H1 (cell line): ENCODE measurements around the gene PPP3R2. TPM values are rescaled to one million over a fixed set of nuclear protein-coding genes. Genes with fewer than 3 reads are reported as not detected.

ENCODE experiments used
- CTCF ChIA-PET: fragments of 300-600 bp; sonication (Branson Sonifier 250); formaldehyde crosslinking; loops from one replicate; lab custom pipeline; 2021; ENCODE audit not compliant: partially characterized antibody; lab: Charles Lee
- POLR2A ChIA-PET: fragments of 300-600 bp; sonication (Branson Sonifier 250); formaldehyde crosslinking; loops from one replicate; lab custom pipeline; 2021; ENCODE audit warnings: inconsistent platforms; ENCODE audit not compliant: partially characterized antibody; lab: Charles Lee
- DNase-seq, 2 experiments: peaks; one replicate each; pipeline versions ENCODE4 v3.0.0 to v3.0.0-alpha.2; 2010 to 2022; ENCODE audit warnings: low spot score in 2 of 2, low read depth in 1 of 2, mixed read lengths in 1 of 2
- FAIRE-seq: peaks from 2 replicates; lab custom pipeline; 2011; peaks lifted over from hg19 to GRCh38; lab: Jason Lieb, UNC
- H2AFZ ChIP-seq: 2 replicates; pipeline ENCODE4 v1.8.1; 2012; ENCODE audit warnings: low read length, inconsistent platforms
- H2AK5ac ChIP-seq: 2 replicates; pipeline ENCODE4 v1.6.1; 2013; ENCODE audit warnings: low read depth, low read length
- H2BK120ac ChIP-seq: replicated peaks from 2 replicates; pipeline ENCODE3; 2013; ENCODE audit warnings: low read depth, low read length, inconsistent platforms
- H2BK12ac ChIP-seq: 2 replicates; pipeline ENCODE4 v1.6.1; 2013; ENCODE audit warnings: low read depth, low read length
- H2BK15ac ChIP-seq: 2 replicates; pipeline ENCODE4 v1.6.1; 2013; ENCODE audit warnings: low read length
- H2BK20ac ChIP-seq: 2 replicates; pipeline ENCODE4 v1.6.1; 2013; ENCODE audit warnings: low read length
- H2BK5ac ChIP-seq: 2 replicates; pipeline ENCODE4 v1.6.1; 2013; ENCODE audit warnings: low read depth, low read length
- H3K14ac ChIP-seq: 2 replicates; pipeline ENCODE4 v1.6.1; 2013; ENCODE audit warnings: inconsistent platforms; ENCODE audit not compliant: insufficient read length
- H3K18ac ChIP-seq: 2 replicates; pipeline ENCODE4 v1.6.1; 2013; ENCODE audit warnings: low read length; ENCODE audit errors: extremely low read depth
- H3K23ac ChIP-seq: 2 replicates; pipeline ENCODE4 v1.6.1; 2013; ENCODE audit warnings: inconsistent platforms; ENCODE audit not compliant: insufficient read length
- H3K23me2 ChIP-seq: 2 replicates; pipeline ENCODE4 v1.6.1; 2013; ENCODE audit warnings: low read depth, low read length
- H3K27ac ChIP-seq: 2 replicates; pipeline ENCODE4 v1.6.1; 2011; ENCODE audit warnings: low read depth, low read length, inconsistent platforms
- H3K27me3 ChIP-seq, 4 experiments: replicated peaks in 1 of 4; 1 replicate in 1 of 4; 2 replicates in 3 of 4; pipeline versions ENCODE4 v1.6.1 to v1.8.1; 2011 to 2013; ENCODE audit warnings: low read length in 3 of 4, mild to moderate bottlenecking in 3 of 4, inconsistent platforms in 2 of 4, mixed read lengths in 2 of 4, moderate library complexity in 1 of 4; ENCODE audit not compliant: control insufficient read depth in 3 of 4, insufficient read depth in 3 of 4; ENCODE audit errors: extremely low read depth in 1 of 4
- H3K36me3 ChIP-seq, 4 experiments: 2 replicates each; pipeline versions ENCODE4 v1.6.1 to v1.8.1; 2011 to 2013; ENCODE audit warnings: mild to moderate bottlenecking in 4 of 4, low read length in 3 of 4, moderate library complexity in 2 of 4, control low read depth in 1 of 4, inconsistent platforms in 1 of 4; ENCODE audit not compliant: insufficient read depth in 4 of 4, control insufficient read depth in 2 of 4
- H3K4ac ChIP-seq: replicated peaks from 2 replicates; pipeline ENCODE3; 2013; ENCODE audit warnings: low read length, low read depth, mixed read lengths, inconsistent platforms; ENCODE audit not compliant: insufficient read length
- H3K4me1 ChIP-seq, 4 experiments: replicated peaks in 1 of 4; 1 replicate in 1 of 4; 2 replicates in 3 of 4; pipeline versions ENCODE4 v1.6.1 to v1.8.1; 2011 to 2013; ENCODE audit warnings: low read length in 3 of 4, inconsistent platforms in 2 of 4, mixed read lengths in 1 of 4; ENCODE audit not compliant: insufficient read depth in 4 of 4, control insufficient read depth in 3 of 4
- H3K4me2 ChIP-seq, 2 experiments: 2 replicates each; pipeline versions ENCODE4 v1.6.1 to v1.8.1; 2011 to 2013; ENCODE audit warnings: low read depth in 2 of 2, low read length in 2 of 2, control low read depth in 1 of 2, inconsistent platforms in 1 of 2, mild to moderate bottlenecking in 1 of 2; ENCODE audit not compliant: insufficient read depth in 1 of 2
- H3K4me3 ChIP-seq, 4 experiments: fragments of 200-600, 300-600 bp in 1 of 4; sonication (generic), shearing (Covaris generic), sonication (Bioruptor Twin) in 1 of 4; 2 replicates each; pipeline versions ENCODE4 v1.5.1 to v1.8.1; 2011 to 2016; ENCODE audit warnings: low read length in 4 of 4, low read depth in 3 of 4, control low read depth in 2 of 4, inconsistent platforms in 2 of 4, mild to moderate bottlenecking in 2 of 4, mixed read lengths in 1 of 4, moderate library complexity in 1 of 4; ENCODE audit not compliant: insufficient read depth in 2 of 4; ENCODE audit errors: extremely low read depth in 1 of 4
- H3K56ac ChIP-seq: replicated peaks from 2 replicates; pipeline ENCODE3; 2013; ENCODE audit warnings: low read depth, mild to moderate bottlenecking, mixed read lengths, low read length, inconsistent platforms; ENCODE audit not compliant: insufficient read length
- H3K79me1 ChIP-seq: 2 replicates; pipeline ENCODE4 v1.6.1; 2013; ENCODE audit warnings: low read depth, low read length, control low read depth
- H3K79me2 ChIP-seq, 2 experiments: 2 replicates each; pipeline versions ENCODE4 v1.6.1 to v1.8.1; 2012 to 2013; ENCODE audit warnings: low read length in 2 of 2, mild to moderate bottlenecking in 2 of 2, inconsistent platforms in 1 of 2; ENCODE audit not compliant: insufficient read depth in 2 of 2, control insufficient read depth in 1 of 2
- H3K9ac ChIP-seq, 4 experiments: replicated peaks in 1 of 4; 1 replicate in 1 of 4; 2 replicates in 3 of 4; pipeline versions ENCODE4 v1.6.1 to v1.8.1; 2011 to 2013; ENCODE audit warnings: low read depth in 3 of 4, low read length in 3 of 4, control low read depth in 2 of 4, mild to moderate bottlenecking in 2 of 4, moderate library complexity in 2 of 4, inconsistent platforms in 1 of 4; ENCODE audit errors: extremely low read depth in 1 of 4
- H3K9me3 ChIP-seq, 2 experiments: 2 replicates each; pipeline versions ENCODE4 v1.6.1 to v1.8.1; 2012 to 2013; ENCODE audit warnings: mild to moderate bottlenecking in 2 of 2, moderate library complexity in 2 of 2, control low read depth in 1 of 2, inconsistent platforms in 1 of 2, low read depth in 1 of 2, low read length in 1 of 2, mixed read lengths in 1 of 2; ENCODE audit not compliant: insufficient read depth in 2 of 2
- H4K20me1 ChIP-seq, 2 experiments: replicated peaks in 1 of 2; 2 replicates each; pipeline versions ENCODE3 to v1.8.1; 2011 to 2013; ENCODE audit warnings: inconsistent platforms in 2 of 2, low read length in 2 of 2, mild to moderate bottlenecking in 1 of 2; ENCODE audit not compliant: insufficient read depth in 2 of 2, control insufficient read depth in 1 of 2
- H4K5ac ChIP-seq: 2 replicates; pipeline ENCODE4 v1.6.1; 2013; ENCODE audit warnings: low read length, low read depth, mixed read lengths, inconsistent platforms; ENCODE audit not compliant: insufficient read length
- H4K8ac ChIP-seq: 2 replicates; pipeline ENCODE4 v1.8.0; 2013; ENCODE audit warnings: mild to moderate bottlenecking, moderate library complexity, low read length, inconsistent platforms; ENCODE audit not compliant: insufficient read depth; ENCODE audit errors: extremely low read depth
- H4K91ac ChIP-seq: replicated peaks from 2 replicates; pipeline ENCODE3; 2013; ENCODE audit warnings: low read length, mixed read lengths, inconsistent platforms; ENCODE audit not compliant: insufficient read length
- JUN ChIP-seq: IDR thresholded peaks from 2 replicates; pipeline ENCODE4 v1.6.1; 2011; ENCODE audit warnings: low read depth, mild to moderate bottlenecking, improper control_type of control experiment, low read length
- SIRT6 ChIP-seq: IDR thresholded peaks from one replicate; pipeline ENCODE4 v1.7.1; 2012; ENCODE audit warnings: low read length, inconsistent platforms
- WGBS, 2 experiments: shearing (Covaris generic) in 1 of 2; methylation state at CpG; one replicate each; pipeline versions ENCODE4 v1.1.6 to v1.1.7; 2013 to 2015; ENCODE audit warnings: low lambda C conversion rate in 2 of 2, mixed read lengths in 2 of 2, inconsistent platforms in 1 of 2, low coverage in 1 of 2, missing lambda C conversion rate in 1 of 2; ENCODE audit not compliant: insufficient replicate concordance in 2 of 2, insufficient coverage in 1 of 2, insufficient read length in 1 of 2; ENCODE audit errors: extremely low coverage in 1 of 2, missing lambda C conversion rate in 1 of 2; 5-methylcytosine and 5-hydroxymethylcytosine counted together
- polyA plus RNA-seq, 7 experiments: library from polyadenylated mRNA; depleted of rRNA in 3 of 7; stranded (reverse) in 5 of 7; unstranded in 2 of 7; fragments of >200 nt in 5 of 7; fragments of 200-250 nt in 2 of 7; gene quantifications; 1 replicate in 5 of 7; 2 replicates in 1 of 7; 4 replicates in 1 of 7; pipeline versions ENCODE4 v1.2.1 to v1.2.3, GENCODE V29; 2011 to 2013; ENCODE audit warnings: missing spikeins in 2 of 7, mixed read lengths in 2 of 7
- total RNA-seq: library from RNA; stranded (reverse); fragmentation: NEBNext Ultra II Directional; extraction: Animal tissue kit (Norgen Biotek cat#: 25700); gene quantifications from 2 replicates; pipeline ENCODE4 v1.2.1, GENCODE V29; 2021

PPP3R2 gene
- total and polyA plus RNA-seq, 2 of the 8 experiments (the other 6 are each of a cell fraction or from before 2014, with no cell fraction given), result not detected

DNA sequence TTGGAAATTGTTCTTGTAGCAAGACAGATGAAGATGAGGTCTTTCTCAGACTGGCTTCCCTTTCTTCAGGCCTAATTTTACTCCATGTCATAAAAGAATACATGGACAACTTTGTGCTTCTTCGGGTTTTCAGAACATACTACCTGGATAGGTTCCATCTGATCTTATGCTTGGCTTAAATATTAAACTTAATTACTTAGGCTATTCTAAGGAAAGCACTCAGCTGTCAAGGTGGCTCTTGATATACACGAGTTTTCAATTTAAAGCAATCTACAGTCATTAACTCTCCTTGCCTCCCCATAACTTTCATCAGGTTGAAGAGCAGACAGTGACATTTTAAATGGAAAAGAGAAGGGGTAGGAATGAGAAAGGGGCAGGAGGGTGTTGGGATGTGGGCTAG, 9.5 kb upstream of the PPP3R2 start:
- Histone ChIP-seq H2BK12ac (no peak overlapping the region), H3K36me3 (no peaks in the 10 kb centered on the region), H4K20me1 (no peaks in the 10 kb centered on the region), H3K23me2 (no peaks in the 10 kb centered on the region), H3K23ac (no peak overlapping the region), H3K18ac (no peak overlapping the region), H3K4me1 (no peaks in the 10 kb centered on the region), H3K4ac (no peak overlapping the region), H4K91ac (no peak overlapping the region), H3K14ac (no peak overlapping the region), H3K27ac (no peak overlapping the region), H2BK15ac (no peak overlapping the region), H3K79me1 (no peaks in the 10 kb centered on the region), H2BK20ac (no peak overlapping the region), H3K9me3 (no peaks in the 10 kb centered on the region), H2AFZ (no peak overlapping the region), H3K4me3 (no peak overlapping the region), H4K8ac (no peak overlapping the region), H3K56ac (no peak overlapping the region), H3K27me3 (no peaks in the 10 kb centered on the region), H3K4me2 (no peak overlapping the region), H3K79me2 (no peaks in the 10 kb centered on the region), H4K5ac (no peak overlapping the region), H2AK5ac (no peak overlapping the region), H2BK120ac (no peak overlapping the region), H3K9ac (no peak overlapping the region), H2BK5ac (no peak overlapping the region)
- POLR2A ChIA-PET, result no interaction called here
- no peak for TF ChIP-seq JUN
- no peak for TF ChIP-seq SIRT6
- FAIRE-seq, result no peak
- WGBS, 2 experiments, result 79% methylated on average over 2 of the region's 2 CpGs; no CpG with 5 or more reads in 1 of the 2 experiments
- CTCF ChIA-PET, result interaction anchor here (1.6 kb wide), 1 partner anchor 31 kb away, joined by 4 read pairs; no protein-coding TSS in a partner anchor
- DNase-seq, result no peak
